ENCODE measurements around the gene ECT2L.

DNA sequence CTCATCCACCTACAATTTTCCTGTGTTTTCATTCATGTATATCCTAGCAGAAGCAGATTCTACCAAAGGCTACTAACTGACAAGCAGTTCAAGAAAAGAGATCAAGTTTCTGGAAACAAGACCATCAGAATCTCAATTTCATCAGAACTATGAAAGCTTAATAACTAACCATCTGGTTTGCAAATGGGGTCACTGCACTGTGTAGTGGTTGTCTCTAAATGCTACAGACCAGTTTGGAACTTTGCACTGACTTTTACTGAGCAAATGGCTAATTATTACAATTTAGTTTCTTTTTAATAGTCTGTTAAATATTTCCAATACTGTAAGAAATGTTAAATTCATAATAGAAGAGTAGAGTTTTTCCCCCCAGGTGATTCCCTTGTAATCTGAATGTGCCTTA lies 127.7 kb downstream of the ECT2L start:
- TF ChIP-seq, protein P1, sequence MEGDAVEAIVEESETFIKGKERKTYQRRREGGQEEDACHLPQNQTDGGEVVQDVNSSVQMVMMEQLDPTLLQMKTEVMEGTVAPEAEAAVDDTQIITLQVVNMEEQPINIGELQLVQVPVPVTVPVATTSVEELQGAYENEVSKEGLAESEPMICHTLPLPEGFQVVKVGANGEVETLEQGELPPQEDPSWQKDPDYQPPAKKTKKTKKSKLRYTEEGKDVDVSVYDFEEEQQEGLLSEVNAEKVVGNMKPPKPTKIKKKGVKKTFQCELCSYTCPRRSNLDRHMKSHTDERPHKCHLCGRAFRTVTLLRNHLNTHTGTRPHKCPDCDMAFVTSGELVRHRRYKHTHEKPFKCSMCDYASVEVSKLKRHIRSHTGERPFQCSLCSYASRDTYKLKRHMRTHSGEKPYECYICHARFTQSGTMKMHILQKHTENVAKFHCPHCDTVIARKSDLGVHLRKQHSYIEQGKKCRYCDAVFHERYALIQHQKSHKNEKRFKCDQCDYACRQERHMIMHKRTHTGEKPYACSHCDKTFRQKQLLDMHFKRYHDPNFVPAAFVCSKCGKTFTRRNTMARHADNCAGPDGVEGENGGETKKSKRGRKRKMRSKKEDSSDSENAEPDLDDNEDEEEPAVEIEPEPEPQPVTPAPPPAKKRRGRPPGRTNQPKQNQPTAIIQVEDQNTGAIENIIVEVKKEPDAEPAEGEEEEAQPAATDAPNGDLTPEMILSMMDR (conservative IDR thresholded peaks at IDR 0.05; ENCODE audit: low read depth, low read length): no peak
- no peak for TF ChIP-seq EZH2 (IDR thresholded peaks at IDR 0.05; ENCODE audit: borderline replicate concordance, low read depth, low read length, poor library complexity, severe bottlenecking)
